Measurements from ENCODE around the gene GALNT16. TPM values are rescaled to one million over a fixed set of nuclear protein-coding genes. Genes with fewer than 3 reads are reported as not detected.

Gene GALNT16
- total RNA-seq, 4 donors from 2014 or later, result 0.72 to 8.2 (median 2.9) TPM

- WGBS, 2 donors, result 75 to 83% methylated on average over 1 of the region's 1 CpG
- DNase-seq (ENCODE audit: low spot score in 2 of 2), result no peak
- intact Hi-C loops (cut with DNase I; ENCODE audit: low total_unique reads), result no loop called here
- TF ChIP-seq CTCF (IDR thresholded peaks at IDR 0.05), result no peak
- no peak for TF ChIP-seq POLR2A (IDR thresholded peaks at IDR 0.05)
- H3K4me3 ChIP-seq (ENCODE audit: low read depth, poor library complexity, severe bottlenecking), result no peak overlapping the region
These were observed 108.4 kb downstream of the GALNT16 start for GRCh38 chr14:69368381-69368780.

- intact Hi-C loops (cut with DNase I; ENCODE audit: low total_unique reads), result no loop called here
- no peak for DNase-seq (ENCODE audit: low spot score in 2 of 2)
- TF ChIP-seq CTCF (IDR thresholded peaks at IDR 0.05) (no peak), POLR2A (IDR thresholded peaks at IDR 0.05) (no peak)
- 60 to 68% methylated on average over 5 of the region's 5 CpGs for WGBS, 2 donors
- no peak overlapping the region for H3K4me3 ChIP-seq (ENCODE audit: low read depth, poor library complexity, severe bottlenecking)
These were observed 110.1 kb downstream of the GALNT16 start for GRCh38 chr14:69370061-69370460.

- intact Hi-C loops (cut with DNase I; ENCODE audit: low total_unique reads), result no loop called here
These were observed 112.2 kb downstream of the GALNT16 start for GRCh38 chr14:69372146-69372545.

GRCh38 chr14:69373104-69373503 is 113.1 kb downstream of the GALNT16 start:
- TF ChIP-seq CTCF (IDR thresholded peaks at IDR 0.05) (no peak), POLR2A (IDR thresholded peaks at IDR 0.05) (no peak)
- intact Hi-C loops (cut with DNase I; ENCODE audit: low total_unique reads), result no loop called here
- no peak overlapping the region for H3K4me3 ChIP-seq (ENCODE audit: low read depth, poor library complexity, severe bottlenecking)
- WGBS, 2 donors, result 0 to 92% methylated on average over 1 of the region's 1 CpG
- DNase-seq (ENCODE audit: low spot score in 2 of 2), result no peak

More at GRCh38 chr14:69372146-69372545, 112.2 kb downstream of the GALNT16 start:
- no peak for DNase-seq (ENCODE audit: low spot score in 2 of 2)
- 97 to 100% methylated on average over 3 of the region's 3 CpGs for WGBS, 2 donors
- no peak overlapping the region for H3K4me3 ChIP-seq (ENCODE audit: low read depth, poor library complexity, severe bottlenecking)
- no peak for TF ChIP-seq CTCF (IDR thresholded peaks at IDR 0.05)

- intact Hi-C loops (cut with DNase I; ENCODE audit: low total_unique reads), result no loop called here
- no peak overlapping the region for H3K4me3 ChIP-seq (ENCODE audit: low read depth, poor library complexity, severe bottlenecking)
- DNase-seq (ENCODE audit: low spot score in 2 of 2), result no peak
- TF ChIP-seq CTCF (IDR thresholded peaks at IDR 0.05) (no peak), POLR2A (IDR thresholded peaks at IDR 0.05) (no peak)
These were observed 114.3 kb downstream of the GALNT16 start for GRCh38 chr14:69374235-69374634.

GRCh38 chr14:69375182-69375581 is 115.2 kb downstream of the GALNT16 start:
- no peak overlapping the region for H3K4me3 ChIP-seq (ENCODE audit: low read depth, poor library complexity, severe bottlenecking)
- TF ChIP-seq POLR2A (IDR thresholded peaks at IDR 0.05) (no peak), CTCF (IDR thresholded peaks at IDR 0.05) (no peak)
- WGBS, 2 donors, result 78 to 95% methylated on average over 3 of the region's 3 CpGs
- intact Hi-C loops (cut with DNase I; ENCODE audit: low total_unique reads), result no loop called here
- no peak for DNase-seq (ENCODE audit: low spot score in 2 of 2)
